GM18526 (cell line): ENCODE results near the gene SLC1A7.

Source experiments
- POLR2A ChIP-seq: IDR thresholded peaks from 3 replicates; pipeline ENCODE4 v1.6.1; 2011; ENCODE audit not compliant: insufficient read length; ENCODE audit errors: extremely low read depth

SLC1A7 gene

DNA sequence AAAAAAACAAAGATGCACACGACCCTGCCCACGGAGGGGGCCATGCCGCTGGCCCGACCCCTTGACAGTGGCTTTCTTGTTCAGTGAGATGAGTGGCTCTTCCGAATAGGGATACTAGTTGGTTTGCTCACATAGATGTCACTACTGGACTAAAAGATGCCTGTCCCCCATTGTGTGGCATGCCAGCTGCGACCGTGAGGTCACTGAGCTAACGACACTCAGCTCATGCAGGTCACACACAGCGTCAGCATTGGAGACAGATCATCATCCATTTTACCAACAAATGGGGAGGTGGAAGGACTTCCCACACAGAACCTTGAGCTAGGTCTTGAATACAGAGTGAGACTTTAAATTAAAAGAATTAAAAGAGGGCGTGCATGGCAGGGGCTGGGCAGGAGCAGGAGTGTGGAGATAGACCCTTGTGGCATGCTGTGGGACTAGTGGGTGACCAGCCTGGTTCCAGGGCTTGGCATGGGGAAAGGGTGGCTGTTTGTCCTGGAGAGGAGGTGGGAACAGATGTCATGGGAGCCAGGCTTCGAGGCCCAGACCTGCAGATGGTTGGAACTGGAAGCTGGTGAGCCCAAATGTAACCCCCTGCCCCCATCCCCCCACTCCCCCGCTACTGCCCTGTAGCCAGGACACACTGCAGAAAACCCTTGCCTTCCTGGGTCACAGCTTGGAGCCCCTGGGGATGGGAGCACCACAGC lies 12.4 kb downstream of the SLC1A7 start:
- no peak for TF ChIP-seq POLR2A

DNA sequence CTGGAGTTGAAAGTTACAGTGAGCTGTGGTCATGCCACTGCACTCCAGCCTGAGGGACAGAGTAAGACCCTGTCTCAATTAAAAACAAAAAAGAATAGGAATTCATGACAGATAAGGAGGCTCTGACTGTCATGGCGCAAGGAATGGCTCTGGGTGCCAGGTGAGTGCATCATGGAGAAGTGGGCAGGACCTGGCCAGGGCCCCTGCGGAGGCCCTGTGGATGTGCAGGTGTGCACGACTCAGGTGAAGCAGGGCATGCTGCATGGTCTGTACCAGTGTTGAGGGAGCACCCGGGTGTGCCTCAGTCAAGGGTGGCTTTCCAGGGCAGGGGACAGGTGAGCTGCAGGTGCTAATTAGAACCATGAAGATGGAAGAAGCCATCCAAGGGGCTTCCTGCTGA lies 14.0 kb downstream of the SLC1A7 start:
- no peak for TF ChIP-seq POLR2A

DNA sequence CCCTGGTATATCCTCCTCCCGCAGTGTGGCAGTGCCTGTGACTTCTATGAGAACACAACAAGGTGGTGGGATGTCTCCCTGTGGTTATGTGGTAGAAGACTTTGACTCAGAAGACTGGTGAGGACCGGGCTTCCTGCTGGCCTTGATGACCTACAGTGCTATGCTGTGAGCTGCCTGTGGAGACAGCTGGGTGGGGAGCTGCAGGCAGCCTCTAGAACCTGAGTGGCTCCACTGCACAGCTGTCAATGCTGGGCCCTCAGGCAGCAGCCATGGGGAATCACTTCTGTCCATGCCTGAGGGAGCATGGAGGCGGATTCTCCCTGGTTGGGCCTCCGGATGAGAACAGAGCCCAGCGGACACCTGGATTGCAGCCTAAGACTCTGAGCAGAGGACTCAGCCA lies 14.9 kb downstream of the SLC1A7 start:
- no peak for TF ChIP-seq POLR2A

DNA sequence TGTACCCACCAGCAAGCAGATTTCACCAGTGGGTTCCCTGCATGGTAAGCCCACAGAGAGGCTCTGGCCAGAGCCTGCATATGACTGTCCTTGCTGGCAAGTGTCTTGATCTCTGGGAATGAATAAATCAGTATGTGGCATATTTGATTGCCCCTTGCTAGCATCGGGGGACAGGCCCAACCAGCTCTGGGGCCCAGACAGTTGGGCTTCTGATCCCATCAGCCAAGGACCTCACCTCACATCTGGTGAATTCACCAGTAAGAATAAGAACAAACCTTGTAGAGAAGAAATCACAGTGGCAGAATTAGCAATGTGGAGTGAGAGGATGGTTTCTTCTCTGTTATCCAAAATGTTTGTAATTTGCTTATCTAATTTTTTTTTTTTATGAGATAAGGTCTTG lies 15.9 kb downstream of the SLC1A7 start:
- TF ChIP-seq POLR2A = no peak

DNA sequence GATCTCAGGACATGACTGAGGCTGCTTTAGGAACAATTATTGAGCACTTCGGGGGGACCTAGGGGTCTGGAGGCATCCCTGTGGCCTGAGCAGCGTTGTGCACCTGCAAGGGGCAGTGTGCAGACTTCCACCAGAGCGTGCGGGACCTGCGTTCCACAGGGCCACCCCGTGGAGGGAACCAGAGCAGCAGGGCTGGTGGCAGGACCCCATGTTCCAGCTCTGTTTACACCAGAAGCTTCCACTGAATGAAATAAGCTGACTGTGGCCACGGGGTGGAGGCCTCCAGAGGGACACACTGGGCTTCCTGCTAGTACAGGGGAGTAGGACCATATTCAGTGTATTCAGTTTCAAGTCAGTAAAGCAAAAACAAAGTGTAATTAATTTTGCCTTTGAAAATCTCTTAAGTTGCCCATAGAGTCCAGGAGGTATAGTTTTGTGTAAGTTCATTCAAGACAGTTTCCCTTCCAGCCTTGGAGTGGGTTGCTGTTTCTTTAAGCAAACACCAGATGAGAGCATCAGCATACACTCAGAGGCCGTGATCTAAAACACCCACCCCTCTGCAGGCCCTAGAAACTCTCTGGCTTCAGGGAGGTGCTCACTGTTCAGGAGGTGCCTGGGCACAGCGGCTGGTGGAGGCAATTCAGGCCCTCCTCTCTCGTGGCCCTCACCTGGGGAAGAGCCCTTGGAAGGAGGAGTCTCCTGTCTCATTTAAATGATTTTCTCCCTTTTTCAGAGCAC lies 16.6 kb downstream of the SLC1A7 start:
- no peak for TF ChIP-seq POLR2A

DNA sequence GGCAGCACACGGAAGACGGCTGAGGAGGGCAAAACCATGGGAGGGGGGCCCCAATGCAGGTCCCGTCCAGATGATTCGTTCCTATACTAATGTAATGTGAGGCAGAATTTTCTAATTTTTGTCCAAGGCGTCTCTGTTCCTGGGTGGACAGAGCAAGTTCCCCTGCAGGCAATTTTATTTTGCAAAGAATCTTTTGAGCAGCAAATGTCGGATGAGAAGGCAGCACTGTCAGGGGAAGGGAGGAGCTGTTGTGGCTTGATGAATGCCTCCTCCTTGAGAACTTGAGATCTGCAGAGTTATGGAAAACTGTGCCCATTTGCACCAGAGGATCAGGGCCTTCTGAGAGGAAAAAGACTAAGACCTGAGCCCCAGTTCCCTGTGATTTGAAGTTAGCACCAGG lies 17.3 kb downstream of the SLC1A7 start:
- TF ChIP-seq POLR2A = no peak

DNA sequence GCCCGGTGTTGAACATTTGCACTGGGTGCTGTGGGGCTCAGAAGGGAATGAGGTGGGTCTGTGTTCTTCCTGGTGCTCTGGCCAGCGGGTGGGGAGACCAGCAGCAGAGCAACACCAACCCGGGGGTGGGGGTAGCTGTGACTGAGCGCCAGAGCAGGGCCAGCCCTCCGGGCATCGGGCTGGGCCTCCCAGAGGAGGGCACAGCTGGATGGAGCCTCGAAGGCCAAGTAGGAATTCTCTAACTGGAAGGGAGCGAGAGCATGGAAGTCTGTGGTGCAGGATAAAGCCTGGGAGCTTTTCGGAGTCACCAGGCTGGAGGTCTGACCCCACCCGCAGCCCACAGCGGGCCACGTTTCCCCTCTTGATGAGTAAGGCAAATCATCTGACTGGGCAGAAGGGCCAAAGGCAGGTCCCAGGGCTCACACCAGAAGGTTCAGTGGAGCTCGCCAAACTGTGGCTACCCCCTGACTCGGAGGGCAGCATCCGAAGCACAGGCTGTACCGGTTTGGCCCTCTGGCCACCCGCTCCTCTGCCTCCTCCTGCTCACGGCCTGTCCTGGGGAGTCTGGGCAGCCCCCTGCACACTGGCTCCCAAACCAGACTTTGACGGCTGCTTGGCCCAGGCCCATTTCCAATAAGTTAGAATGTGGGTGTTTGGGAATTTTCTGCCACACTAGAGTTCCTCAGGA lies 18.8 kb downstream of the SLC1A7 start:
- TF ChIP-seq POLR2A = no peak

DNA sequence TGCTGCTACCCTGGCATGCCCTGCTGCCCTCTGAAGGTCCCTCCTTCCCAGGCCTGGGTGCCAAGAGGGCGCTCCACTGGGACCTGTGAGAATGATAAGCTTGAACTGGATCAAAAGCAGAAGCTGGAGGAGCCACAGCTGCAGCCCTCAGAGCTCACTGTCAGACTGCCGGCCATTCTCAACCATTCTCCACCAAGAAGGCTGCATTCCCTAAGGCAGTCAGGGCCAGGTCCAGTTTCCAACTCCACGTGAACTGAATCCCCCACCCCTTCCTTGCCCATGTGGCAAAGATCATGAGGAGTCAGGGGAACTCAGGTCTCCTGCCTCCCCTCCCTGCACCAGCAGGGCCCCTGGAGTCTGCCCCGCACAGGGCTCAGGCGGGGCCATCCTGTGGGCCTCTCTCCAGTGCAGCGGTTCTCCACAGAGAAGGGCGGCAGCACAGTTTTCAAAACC lies 19.5 kb downstream of the SLC1A7 start:
- no peak for TF ChIP-seq POLR2A

DNA sequence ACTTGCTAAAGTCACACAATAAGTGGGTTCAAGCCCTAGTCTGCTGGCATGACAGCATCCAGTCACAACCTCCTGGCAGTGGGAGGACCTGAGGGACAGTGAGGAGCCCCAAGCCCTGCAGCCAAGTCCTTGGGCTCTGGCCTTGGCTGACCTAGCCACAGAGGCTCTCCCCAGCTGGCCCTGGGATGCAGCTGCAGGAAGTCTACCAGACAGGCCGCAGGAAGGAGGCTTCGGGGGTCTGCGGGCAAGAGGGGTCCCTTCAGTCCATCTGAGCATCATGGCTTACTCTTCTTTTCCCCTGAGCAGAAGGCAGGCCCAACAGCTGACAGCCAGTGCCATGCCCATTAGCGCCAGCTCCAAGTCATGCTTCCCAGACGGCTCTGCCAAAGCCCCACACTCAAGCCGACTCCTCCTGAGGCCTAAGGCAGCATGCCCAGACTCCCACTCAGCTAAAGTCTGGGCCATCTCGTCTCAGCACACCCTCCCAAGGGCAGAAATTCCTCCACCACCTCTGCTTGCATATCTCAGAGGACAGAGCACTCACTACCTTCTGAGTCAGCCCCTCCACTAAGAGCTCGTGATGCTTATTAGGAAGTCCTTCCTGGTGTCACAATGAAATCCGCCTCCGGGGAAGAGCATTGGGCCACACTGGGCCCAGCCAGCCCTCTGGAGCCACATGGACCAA lies 20.1 kb downstream of the SLC1A7 start:
- TF ChIP-seq POLR2A = no peak

DNA sequence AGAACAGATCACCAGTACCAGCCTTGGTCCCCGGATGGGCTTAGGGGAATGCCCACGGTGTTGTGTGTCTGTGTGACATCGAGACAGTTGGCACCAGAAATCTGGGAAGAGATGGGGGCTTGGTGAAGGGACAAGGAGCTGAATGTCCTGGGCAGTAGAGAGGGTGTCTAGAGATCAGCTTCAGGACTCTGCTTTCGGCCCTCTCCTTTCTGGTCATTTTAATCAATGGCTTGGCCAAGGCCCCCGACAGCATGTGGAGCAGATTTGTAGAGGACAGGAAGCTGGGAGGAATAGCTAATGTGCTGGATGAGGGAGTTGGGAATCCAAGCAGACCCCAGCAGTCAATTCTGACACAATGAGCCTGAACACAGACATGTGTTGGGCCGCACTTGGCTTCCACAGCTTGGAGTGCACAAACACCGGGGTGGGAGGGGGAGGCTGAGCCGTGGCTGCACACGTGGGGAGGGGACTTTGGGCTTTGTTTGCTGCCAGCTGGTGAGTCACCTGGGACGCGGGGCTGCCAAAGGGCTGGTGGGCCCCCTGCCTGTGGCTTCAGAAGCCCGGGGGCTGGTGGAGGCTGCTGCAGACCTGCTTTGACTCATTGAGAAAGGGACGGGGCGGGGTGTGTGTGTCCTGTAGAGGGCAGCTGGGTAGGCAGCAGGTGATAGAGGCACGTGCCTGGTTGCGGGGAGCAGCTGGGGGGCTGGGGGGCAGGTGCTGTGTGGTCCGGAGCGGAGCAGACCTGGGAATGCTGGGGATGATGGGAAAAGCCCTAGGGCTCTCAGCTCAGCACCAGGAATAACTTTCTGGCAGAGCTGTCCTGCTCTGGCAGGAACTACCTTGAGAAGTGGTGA lies 20.9 kb downstream of the SLC1A7 start:
- no peak for TF ChIP-seq POLR2A

DNA sequence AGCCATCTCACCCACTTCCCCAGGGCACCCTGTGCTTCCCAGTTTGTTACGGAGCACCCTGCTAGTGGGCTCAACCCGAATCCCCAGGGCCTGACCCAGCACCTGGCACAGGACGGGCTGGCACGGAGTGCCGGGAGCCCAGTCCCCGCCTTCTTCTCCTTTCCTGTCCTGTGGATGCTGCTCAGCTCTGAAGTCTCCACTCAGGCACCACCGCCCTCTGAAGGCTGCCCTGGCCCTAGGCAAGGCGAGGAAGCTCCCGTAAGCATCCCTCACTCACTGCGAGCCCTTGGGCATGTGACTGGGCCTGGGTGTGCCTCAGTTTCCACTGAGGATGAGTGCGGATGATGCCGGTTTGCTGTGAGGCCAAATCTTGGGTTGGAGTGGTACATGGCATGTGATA lies 21.8 kb downstream of the SLC1A7 start:
- TF ChIP-seq POLR2A = no peak

DNA sequence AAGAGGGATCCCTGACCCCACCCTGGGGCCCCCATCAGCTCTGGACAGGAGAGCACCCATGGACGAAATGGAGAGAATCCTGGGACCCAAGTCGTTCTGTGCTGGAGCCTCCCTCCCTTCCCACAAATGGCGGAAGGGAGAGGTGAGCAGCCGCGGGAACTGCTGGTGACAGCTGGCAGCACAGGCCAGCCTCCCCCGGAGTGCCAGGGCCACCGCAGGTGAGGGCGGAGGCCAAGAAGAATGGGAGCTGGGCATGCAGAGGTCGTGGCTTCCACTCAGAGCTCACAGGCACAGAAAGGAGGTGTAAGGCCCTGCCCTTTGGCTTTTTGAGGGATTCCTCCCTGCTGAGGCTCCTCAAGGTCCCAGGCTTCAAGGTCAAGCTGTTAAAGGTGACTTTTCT lies 24.6 kb downstream of the SLC1A7 start:
- no peak for TF ChIP-seq POLR2A

DNA sequence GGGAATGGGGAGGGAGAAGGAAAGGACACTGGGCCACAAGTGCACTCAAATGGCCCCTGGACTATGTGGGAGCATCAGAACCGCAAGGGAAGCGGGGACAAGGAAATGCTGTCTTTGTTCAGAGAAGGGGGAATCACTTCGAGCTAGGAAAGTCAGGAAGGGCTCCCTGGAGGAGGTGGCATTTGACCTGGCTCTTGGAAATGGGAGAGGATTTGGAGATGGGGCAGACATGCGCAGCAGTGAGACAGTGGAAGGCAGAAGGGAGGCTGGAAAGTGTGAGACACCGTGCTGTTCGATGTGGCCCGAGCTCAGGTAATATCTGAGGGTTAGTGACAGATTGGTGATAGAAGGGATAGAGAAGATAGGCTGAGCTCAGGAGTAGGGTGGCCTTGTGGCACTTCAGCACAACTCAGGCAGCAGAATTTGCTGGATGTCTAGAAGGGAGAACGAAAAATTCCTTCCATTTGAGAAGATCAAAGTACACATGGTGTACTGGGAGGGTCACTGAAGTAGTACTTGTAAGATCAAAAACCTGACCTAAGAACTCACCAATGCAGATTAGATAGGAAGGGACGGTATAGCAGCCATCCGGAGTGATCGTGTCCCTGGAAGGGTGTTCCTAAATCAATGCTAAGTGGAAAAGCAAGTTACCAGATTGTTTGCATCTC lies 25.4 kb downstream of the SLC1A7 start:
- TF ChIP-seq POLR2A = no peak

DNA sequence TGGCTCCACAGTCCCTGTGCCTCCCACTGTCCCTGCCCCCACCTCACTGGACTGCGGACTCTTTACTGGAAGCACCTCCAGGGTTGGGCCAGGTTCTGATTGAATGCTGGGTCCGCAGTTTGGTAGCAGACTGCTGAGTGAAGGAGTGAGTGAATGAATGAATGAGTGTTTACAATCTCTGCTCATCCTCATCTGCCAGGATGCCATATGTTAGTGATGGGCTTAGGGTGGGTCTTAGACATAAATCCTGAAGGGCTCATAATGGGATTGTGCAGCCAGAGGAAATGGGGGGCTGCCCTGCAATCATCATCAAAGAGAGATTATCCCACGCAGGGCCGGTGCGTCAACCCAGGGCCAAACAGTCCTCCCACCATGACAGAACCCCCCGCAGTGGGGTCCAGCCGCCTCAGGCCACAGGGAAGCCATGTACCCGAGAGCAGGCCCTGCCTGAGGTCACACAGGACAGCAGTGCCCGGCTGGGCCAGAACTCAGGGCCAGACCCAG lies 26.1 kb downstream of the SLC1A7 start:
- TF ChIP-seq POLR2A = no peak
